Ureter (tissue), 1 donor: Measurements from ENCODE around the gene TSPYL4. TPM values are rescaled to one million over a fixed set of nuclear protein-coding genes. Genes with fewer than 3 reads are reported as not detected.

Experiments used
- DNase-seq: peaks from one replicate; pipeline ENCODE4 v3.0.0-alpha.2; 2020; ENCODE audit warnings: low spot score
- total RNA-seq: library from RNA; stranded (reverse); gene quantifications from one replicate; pipeline ENCODE4 v1.2.4, GENCODE V29; 2023
- donor health status: DM: yes; HTN: yes; CAD: no.

TSPYL4 gene
- total RNA-seq, 1 donor from 2014 or later, result 26.1 TPM

GRCh38 chr6:116271149-116271708, 17.4 kb upstream of the TSPYL4 start:
- DNase-seq, result no peak

GRCh38 chr6:116268589-116269293, 14.9 kb upstream of the TSPYL4 start:
- no peak for DNase-seq

DNA sequence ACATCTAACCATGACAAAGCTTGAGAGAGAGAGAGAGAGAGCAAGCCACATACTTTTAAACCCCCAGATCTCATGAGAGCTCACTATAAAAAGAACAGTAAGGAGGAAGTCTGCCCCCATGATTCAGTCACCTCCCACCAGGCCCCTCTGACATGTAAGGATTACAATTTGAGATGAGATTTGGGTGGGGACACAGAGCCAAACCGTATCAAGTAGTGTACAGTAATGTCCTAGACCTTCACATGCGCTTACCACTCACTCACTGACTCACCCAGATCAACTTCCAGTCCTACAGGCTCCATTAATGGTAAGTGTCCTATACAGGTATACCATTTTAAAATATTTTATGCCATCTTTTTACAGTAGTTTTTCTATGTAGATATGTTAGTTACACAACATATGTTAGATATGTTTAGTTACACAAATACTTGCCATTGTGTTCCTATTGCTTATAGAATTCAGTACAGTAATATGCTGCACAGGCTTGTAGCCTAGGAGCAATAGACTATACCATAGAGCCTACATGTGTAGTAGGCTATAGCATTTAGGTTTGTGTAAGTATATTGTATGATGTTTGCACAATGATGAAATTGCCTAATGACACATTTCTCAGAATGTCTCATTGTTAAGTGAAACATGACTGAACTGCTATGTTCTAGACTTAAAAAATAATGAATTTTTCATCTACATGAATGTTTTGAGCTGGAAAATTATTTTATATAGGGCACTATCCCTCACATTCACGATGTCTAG, 14.1 kb upstream of the TSPYL4 start:
- DNase-seq, result no peak

DNA sequence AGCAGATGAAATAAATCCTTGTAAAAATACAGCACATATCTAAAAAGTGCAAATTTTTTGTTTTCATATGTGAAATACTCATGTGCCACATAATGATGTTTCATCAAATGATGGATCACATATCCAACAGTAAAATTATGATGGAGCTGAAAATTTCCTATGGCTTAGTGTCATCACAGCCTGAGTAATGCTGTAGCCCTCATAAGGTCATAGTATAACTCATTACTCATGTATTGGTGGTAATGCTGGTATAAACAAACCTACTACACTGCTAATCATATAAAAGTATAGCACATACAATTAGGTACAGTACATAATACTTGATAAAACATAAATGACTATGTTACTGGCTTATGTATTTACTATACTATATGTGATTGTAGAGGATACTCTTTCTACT, 12.9 kb upstream of the TSPYL4 start:
- no peak for DNase-seq

GRCh38 chr6:116265041-116265829, 11.4 kb upstream of the TSPYL4 start:
- no peak for DNase-seq

- no peak for DNase-seq
These were observed 9.5 kb upstream of the TSPYL4 start for GRCh38 chr6:116263353-116263752.

DNA sequence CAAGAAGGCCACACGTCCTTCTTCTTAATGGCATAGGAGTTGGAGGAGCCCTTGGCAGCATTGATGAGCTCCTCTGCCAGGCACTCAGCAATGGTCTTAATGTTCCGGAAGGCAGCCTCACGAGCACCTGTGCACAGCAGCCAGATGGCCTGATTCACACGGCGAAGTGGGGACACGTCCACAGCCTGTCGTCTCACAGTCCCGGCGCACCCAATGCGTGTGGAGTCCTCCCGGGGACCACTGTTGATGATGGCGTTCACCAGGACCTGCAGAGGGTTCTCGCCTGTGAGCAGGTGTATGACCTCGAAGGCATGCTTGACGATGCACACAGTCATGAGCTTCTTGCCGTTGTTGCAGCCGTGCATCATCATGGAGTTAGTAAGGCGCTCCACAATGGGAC, 4.6 kb upstream of the TSPYL4 start:
- DNase-seq, result no peak

DNA sequence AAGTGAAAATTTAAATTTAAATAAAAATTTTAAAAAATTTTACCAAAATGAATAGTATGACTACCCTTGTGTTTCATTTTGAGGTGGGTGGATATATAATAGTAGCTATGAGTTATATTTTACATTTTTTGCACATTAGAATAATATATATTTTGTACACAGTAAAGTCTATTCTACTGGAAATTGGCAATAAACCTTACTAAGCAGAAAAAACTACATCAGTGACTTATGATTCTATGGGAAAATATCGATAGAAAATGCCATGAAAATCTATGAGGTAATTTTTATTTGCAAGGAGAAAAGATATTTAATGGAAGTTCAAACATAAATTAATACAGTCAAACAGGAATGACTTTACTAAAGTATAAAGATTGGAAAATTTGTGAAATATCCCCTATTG, 2.8 kb upstream of the TSPYL4 start:
- no peak for DNase-seq

GRCh38 chr6:116255246-116255800, 1.4 kb upstream of the TSPYL4 start:
- DNase-seq, result no peak

GRCh38 chr6:116254297-116255056, 602 bp upstream of the TSPYL4 start:
- DNase-seq, result no peak

GRCh38 chr6:116253188-116253504, 729 bp downstream of the TSPYL4 start:
- no peak for DNase-seq

GRCh38 chr6:116251568-116252384, 2.1 kb downstream of the TSPYL4 start:
- DNase-seq, result no peak

DNA sequence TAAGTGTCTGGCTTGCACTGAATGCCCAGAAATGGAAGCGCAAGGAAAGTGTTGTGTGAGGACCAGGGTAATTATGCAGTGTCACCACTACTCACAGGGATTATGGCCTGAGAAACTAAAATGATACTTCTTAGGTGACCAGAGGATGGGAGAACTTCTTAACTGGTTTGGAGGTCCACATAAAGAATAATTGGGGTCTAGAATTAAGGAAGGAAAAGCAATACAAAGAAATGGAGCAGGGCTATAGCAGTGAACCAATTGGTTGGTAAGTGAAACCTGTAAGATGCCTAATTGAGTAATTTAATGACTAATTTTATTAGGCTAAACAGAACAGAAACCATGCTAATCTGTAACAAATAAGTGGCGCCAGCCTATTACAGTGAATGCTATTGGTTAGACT, 5.3 kb downstream of the TSPYL4 start:
- no peak for DNase-seq

- DNase-seq, result no peak
These were observed 6.6 kb downstream of the TSPYL4 start for GRCh38 chr6:116247285-116247684.

DNA sequence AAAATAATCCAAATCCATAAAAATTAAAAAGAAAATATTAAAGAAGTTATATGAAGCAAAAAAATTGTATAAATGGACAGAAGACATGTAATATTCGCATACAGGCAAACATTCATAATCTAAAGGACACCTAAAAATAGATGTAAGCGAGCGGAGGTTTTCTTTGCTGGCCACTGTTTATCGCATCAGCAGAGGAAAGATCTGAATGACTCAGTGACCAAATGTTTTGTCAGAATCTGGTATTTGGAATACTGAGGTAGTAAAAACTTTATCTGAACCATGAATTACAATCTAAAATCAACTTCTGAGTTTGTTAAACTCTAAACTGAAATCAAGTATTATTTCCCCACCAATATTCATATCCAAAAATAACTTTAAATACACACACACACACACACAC, 7.8 kb downstream of the TSPYL4 start:
- no peak for DNase-seq

- DNase-seq, result no peak
These were observed 9.6 kb downstream of the TSPYL4 start for GRCh38 chr6:116244284-116244683.

DNA sequence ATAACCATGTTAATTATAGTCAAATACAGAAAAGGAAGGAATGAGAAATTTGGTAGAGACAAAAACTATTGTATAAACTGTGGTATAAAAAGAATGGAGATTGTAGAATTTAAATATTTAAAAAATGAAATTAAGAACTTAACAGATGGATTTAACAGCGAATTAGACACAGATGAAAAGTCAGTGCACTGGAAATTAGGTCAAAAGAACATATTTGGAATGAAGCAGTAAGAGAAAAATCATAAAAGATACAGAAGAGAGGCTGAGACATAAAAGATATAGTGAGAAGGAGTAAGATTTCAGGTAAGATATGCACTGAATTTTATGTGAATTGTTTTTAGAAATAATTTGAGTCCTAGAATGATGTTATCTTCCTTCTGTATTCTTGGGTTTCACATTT, 14.0 kb downstream of the TSPYL4 start:
- DNase-seq, result no peak

- no peak for DNase-seq
These were observed 14.6 kb downstream of the TSPYL4 start for GRCh38 chr6:116239256-116239655.

DNA sequence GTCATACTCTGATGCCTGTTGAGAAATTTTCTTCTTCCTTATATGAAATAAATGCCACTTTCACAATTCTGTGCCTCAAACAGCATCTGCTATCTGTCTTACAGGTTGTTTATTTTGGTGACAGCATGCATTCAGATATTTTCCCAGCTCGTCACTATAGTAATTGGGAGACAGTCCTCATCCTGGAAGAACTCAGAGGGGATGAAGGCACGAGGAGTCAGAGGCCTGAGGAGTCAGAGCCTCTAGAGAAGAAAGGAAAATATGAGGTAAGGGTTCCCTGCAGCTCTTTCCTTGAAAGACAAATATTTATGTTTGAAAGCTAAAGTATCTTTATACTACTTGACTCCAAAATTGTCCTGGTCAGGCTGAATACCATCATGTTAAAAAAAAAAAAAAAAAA, 15.8 kb downstream of the TSPYL4 start:
- DNase-seq, result no peak

GRCh38 chr6:116234689-116235088, 19.2 kb downstream of the TSPYL4 start:
- DNase-seq, result no peak
